Measurements from ENCODE around the gene F3. TPM values are rescaled to one million over a fixed set of nuclear protein-coding genes. Genes with fewer than 3 reads are reported as not detected.

The F3 gene
- total RNA-seq, 1 donor from 2014 or later, result 6.4 TPM

DNA sequence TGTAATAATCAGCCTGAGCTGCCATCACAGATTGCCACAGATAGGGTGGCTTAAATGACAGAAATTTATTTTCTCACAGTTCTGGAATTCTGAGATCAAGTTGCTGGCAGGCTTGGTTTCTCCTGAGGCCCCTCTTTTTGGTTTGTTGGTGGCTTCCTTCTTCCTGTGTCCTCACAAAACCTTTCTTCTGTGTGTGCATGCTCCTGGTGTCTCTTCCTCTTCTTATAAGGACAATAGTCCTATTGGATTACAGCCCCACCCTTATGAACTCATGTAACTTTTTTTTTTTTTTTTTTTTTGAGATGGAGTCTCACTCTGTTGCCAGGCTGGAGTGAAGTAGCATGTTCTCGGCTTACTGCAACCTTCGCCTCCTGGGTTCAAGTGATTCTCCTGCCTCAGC lies 41.0 kb upstream of the F3 start:
- H3K4me1 ChIP-seq, result peaks cover 7% of the 10 kb centered on the region
- H3K27me3 ChIP-seq, result no peaks in the 10 kb centered on the region
- H3F3A ChIP-seq (ENCODE audit: low read depth), result no peaks in the 10 kb centered on the region
- H3K4me3 ChIP-seq, result no peak overlapping the region
- H3K79me2 ChIP-seq (ENCODE audit: low read depth), result no peaks in the 10 kb centered on the region
- peaks cover 4% of the 10 kb centered on the region for H3K9me3 ChIP-seq (ENCODE audit: low read depth)
- H3K4me1 Mint-ChIP-seq, result peaks cover 5% of the 10 kb centered on the region
- no peak overlapping the region for H2AFZ ChIP-seq (replicated peaks)
- peaks cover 29% of the 10 kb centered on the region for H3K9me3 Mint-ChIP-seq
- no peak for TF ChIP-seq EZH2phosphoT487 (IDR thresholded peaks at IDR 0.05)
- TF ChIP-seq EZH2 (IDR thresholded peaks at IDR 0.05), result no peak
- TF ChIP-seq, protein P1, sequence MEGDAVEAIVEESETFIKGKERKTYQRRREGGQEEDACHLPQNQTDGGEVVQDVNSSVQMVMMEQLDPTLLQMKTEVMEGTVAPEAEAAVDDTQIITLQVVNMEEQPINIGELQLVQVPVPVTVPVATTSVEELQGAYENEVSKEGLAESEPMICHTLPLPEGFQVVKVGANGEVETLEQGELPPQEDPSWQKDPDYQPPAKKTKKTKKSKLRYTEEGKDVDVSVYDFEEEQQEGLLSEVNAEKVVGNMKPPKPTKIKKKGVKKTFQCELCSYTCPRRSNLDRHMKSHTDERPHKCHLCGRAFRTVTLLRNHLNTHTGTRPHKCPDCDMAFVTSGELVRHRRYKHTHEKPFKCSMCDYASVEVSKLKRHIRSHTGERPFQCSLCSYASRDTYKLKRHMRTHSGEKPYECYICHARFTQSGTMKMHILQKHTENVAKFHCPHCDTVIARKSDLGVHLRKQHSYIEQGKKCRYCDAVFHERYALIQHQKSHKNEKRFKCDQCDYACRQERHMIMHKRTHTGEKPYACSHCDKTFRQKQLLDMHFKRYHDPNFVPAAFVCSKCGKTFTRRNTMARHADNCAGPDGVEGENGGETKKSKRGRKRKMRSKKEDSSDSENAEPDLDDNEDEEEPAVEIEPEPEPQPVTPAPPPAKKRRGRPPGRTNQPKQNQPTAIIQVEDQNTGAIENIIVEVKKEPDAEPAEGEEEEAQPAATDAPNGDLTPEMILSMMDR (IDR thresholded peaks at IDR 0.05), result no peak
- no peaks in the 10 kb centered on the region for H4K20me1 ChIP-seq (ENCODE audit: low read depth)
- no peak overlapping the region for H3K4me2 ChIP-seq
- H3K27ac Mint-ChIP-seq, result no peak overlapping the region
- no peak for DNase-seq (ENCODE audit: low spot score)
- no peak overlapping the region for H3K27ac ChIP-seq
- no peaks in the 10 kb centered on the region for H3K27me3 Mint-ChIP-seq (ENCODE audit: insufficient read depth, low read depth)
- no peak overlapping the region for H3K9ac ChIP-seq
- H3K36me3 Mint-ChIP-seq, result peaks cover 3% of the 10 kb centered on the region
- H3K4me3 Mint-ChIP-seq, result no peak overlapping the region
- H3K36me3 ChIP-seq, result no peaks in the 10 kb centered on the region

DNA sequence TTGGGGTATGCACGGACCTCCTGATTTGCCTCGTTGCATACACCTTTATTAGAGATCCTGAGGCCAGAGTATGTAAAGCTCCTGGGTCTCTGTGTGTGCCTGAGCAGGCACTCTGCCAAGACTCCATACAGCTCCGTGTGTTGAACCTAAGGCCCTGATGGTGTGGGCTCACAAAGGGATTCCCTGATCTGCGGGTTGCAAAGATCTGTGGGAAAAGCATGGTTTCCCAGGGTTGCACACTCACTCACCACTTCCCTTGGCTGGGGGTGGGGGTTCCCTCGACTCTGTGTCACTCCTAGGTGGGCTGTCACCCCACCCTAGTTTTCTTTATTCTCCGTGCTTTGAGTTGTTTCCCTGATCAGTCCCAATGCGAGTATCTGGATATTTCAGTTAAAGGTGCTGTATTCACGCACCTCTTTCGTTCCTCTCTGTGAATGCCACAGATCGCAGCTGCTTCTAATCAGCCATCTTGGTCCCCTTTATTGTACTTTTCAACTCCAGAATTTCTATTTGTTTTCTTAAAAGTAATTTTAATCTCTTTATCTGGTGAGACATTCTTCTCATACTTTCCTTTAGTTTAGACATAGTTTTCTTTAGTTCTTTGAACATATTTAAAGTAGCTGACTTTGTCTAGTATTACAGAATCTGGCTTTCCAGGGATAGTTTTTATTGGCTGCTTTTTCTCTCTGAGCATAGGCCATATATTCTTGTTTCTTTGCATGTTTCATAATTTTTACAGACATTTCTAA lies 39.0 kb upstream of the F3 start:
- H3K27ac Mint-ChIP-seq, result no peak overlapping the region
- Histone ChIP-seq H3K36me3 (no peaks in the 10 kb centered on the region), H3K79me2 (ENCODE audit: low read depth) (no peaks in the 10 kb centered on the region), H3K9ac (no peak overlapping the region), H3K27me3 (no peaks in the 10 kb centered on the region), H2AFZ (replicated peaks) (no peak overlapping the region), H3K4me1 (peaks cover 7% of the 10 kb centered on the region), H3K9me3 (ENCODE audit: low read depth) (peaks cover 4% of the 10 kb centered on the region), H3K27ac (no peak overlapping the region), H3K4me3 (no peak overlapping the region), H3K4me2 (no peak overlapping the region), H3F3A (ENCODE audit: low read depth) (no peaks in the 10 kb centered on the region), H4K20me1 (ENCODE audit: low read depth) (no peaks in the 10 kb centered on the region)
- H3K4me3 Mint-ChIP-seq, result no peak overlapping the region
- H3K9me3 Mint-ChIP-seq, result peaks cover 42% of the 10 kb centered on the region
- TF ChIP-seq EZH2 (IDR thresholded peaks at IDR 0.05), result no peak
- TF ChIP-seq, protein P1 (IDR thresholded peaks at IDR 0.05), result no peak
- no peak for TF ChIP-seq EZH2phosphoT487 (IDR thresholded peaks at IDR 0.05)
- H3K4me1 Mint-ChIP-seq, result peaks cover 5% of the 10 kb centered on the region
- DNase-seq (ENCODE audit: low spot score), result no peak
- H3K27me3 Mint-ChIP-seq (ENCODE audit: insufficient read depth, low read depth), result no peaks in the 10 kb centered on the region
- peaks cover 6% of the 10 kb centered on the region for H3K36me3 Mint-ChIP-seq

- Histone ChIP-seq H3K79me2 (ENCODE audit: low read depth) (no peaks in the 10 kb centered on the region), H3K36me3 (no peaks in the 10 kb centered on the region), H3K27me3 (no peaks in the 10 kb centered on the region), H3K4me2 (no peak overlapping the region), H3F3A (ENCODE audit: low read depth) (no peaks in the 10 kb centered on the region), H3K27ac (no peak overlapping the region), H3K4me3 (no peak overlapping the region), H2AFZ (replicated peaks) (peak overlapping the region; percentile 54), H4K20me1 (ENCODE audit: low read depth) (no peaks in the 10 kb centered on the region), H3K9ac (no peak overlapping the region), H3K9me3 (ENCODE audit: low read depth) (peaks cover 4% of the 10 kb centered on the region), H3K4me1 (peaks cover 7% of the 10 kb centered on the region)
- H3K4me3 Mint-ChIP-seq, result no peak overlapping the region
- no peak for DNase-seq (ENCODE audit: low spot score)
- H3K36me3 Mint-ChIP-seq, result peaks cover 6% of the 10 kb centered on the region
- peaks cover 5% of the 10 kb centered on the region for H3K4me1 Mint-ChIP-seq
- H3K27ac Mint-ChIP-seq, result no peak overlapping the region
- H3K9me3 Mint-ChIP-seq, result peaks cover 43% of the 10 kb centered on the region
- TF ChIP-seq, protein P1 (IDR thresholded peaks at IDR 0.05), result no peak
- TF ChIP-seq EZH2phosphoT487 (IDR thresholded peaks at IDR 0.05) (no peak), EZH2 (IDR thresholded peaks at IDR 0.05) (no peak)
- H3K27me3 Mint-ChIP-seq (ENCODE audit: insufficient read depth, low read depth), result no peaks in the 10 kb centered on the region
These were observed 38.3 kb upstream of the F3 start for GRCh38 chr1:94579876-94580294.

All from neural progenitor cell (in vitro differentiated cells).